ENCODE results near the gene SH3PXD2B. TPM values are rescaled to one million over a fixed set of nuclear protein-coding genes. Genes with fewer than 3 reads are reported as not detected.

Gene SH3PXD2B
- total and polyA plus RNA-seq, 2 of the 4 experiments (the other 2 are of a cell fraction) = 8.2 to 14.4 TPM

GRCh38 chr5:172490514-172491461 is 36.5 kb upstream of the SH3PXD2B start:
- Histone ChIP-seq H3K27me3 (ENCODE audit: control insufficient read depth, insufficient read depth, low read length) (peaks cover 59% of the 10 kb centered on the region), H4K20me1 (ENCODE audit: insufficient read depth, low read length) (no peaks in the 10 kb centered on the region), H2BK5ac (ENCODE audit: low read depth, low read length, poor library complexity, severe bottlenecking) (no peak overlapping the region), H3K9ac (ENCODE audit: low read depth, low read length) (no peak overlapping the region), H3K9me3 (ENCODE audit: control insufficient read depth, insufficient read depth, low read length) (no peaks in the 10 kb centered on the region), H3K23ac (ENCODE audit: low read depth, low read length) (no peak overlapping the region), H2BK20ac (ENCODE audit: low read depth, low read length) (no peak overlapping the region), H3K4me1 (ENCODE audit: control insufficient read depth, insufficient read depth, low read length) (no peaks in the 10 kb centered on the region), H3K79me1 (ENCODE audit: low read depth in 1 of 2, low read length in 2 of 2) (no peaks in the 10 kb centered on the region), H2BK15ac (ENCODE audit: low read depth, low read length) (no peak overlapping the region), H2AK5ac (ENCODE audit: low read depth, low read length) (no peak overlapping the region), H4K8ac (ENCODE audit: low read depth in 2 of 2, low read length in 2 of 2) (no peak overlapping the region), H3K4ac (ENCODE audit: low read depth, low read length) (no peak overlapping the region), H4K5ac (ENCODE audit: low read depth, low read length) (no peak overlapping the region), H2BK120ac (ENCODE audit: low read depth, low read length) (no peak overlapping the region), H3K4me2 (ENCODE audit: low read depth, low read length) (no peak overlapping the region), H3K4me3 (ENCODE audit: insufficient read depth, low read depth, low read length) (no peak overlapping the region), H2AK9ac (replicated peaks; ENCODE audit: low read depth, low read length, poor library complexity) (no peak overlapping the region), H3K36me3 (ENCODE audit: control insufficient read depth, insufficient read depth, low read length) (no peaks in the 10 kb centered on the region), H3K9me1 (ENCODE audit: insufficient read depth, low read length) (no peaks in the 10 kb centered on the region), H3K56ac (ENCODE audit: extremely low read depth, insufficient read depth, low read length) (no peak overlapping the region), H3K18ac (ENCODE audit: low read depth, low read length) (no peak overlapping the region), H2AFZ (replicated peaks; ENCODE audit: low read length, poor library complexity) (no peak overlapping the region), H3K27ac (ENCODE audit: insufficient read depth, low read length) (no peak overlapping the region), H3K14ac (replicated peaks; ENCODE audit: low read depth, low read length) (no peak overlapping the region), H4K91ac (ENCODE audit: insufficient read depth, low read depth, low read length) (no peak overlapping the region)
- POLR2A ChIA-PET (ENCODE audit: unreplicated experiment) = interaction anchor here (0.5 kb wide), 1 partner anchor 1450 kb away, joined by 3 read pairs; no protein-coding TSS in a partner anchor
- CTCF ChIA-PET = interaction anchor here (0.6 kb wide), 1 partner anchor 208 kb away, joined by 3 read pairs; no protein-coding TSS in a partner anchor
- ATAC-seq (ENCODE audit: low read depth) (no peak), DNase-seq (no peak)
- dilution Hi-C loops (cut with HindIII; ENCODE audit: low sequenced_read_pairs, unreplicated experiment) (no loop called here), intact Hi-C loops (cut with micrococcal nuclease) (no loop called here), in situ Hi-C loops (cut with MboI; ENCODE audit: low sequenced_read_pairs) (no loop called here)
- no TSS peak for BruUV-seq (replicated peaks)
- 70% methylated on average over 4 of the region's 12 CpGs; no CpG with 5 or more reads in 1 of the 2 experiments for WGBS, 2 experiments (ENCODE audit: extremely low coverage in 2 of 2, insufficient read length in 1 of 2)
- no peak for TF ChIP-seq RAD21 (IDR thresholded peaks at IDR 0.05; ENCODE audit: low read length)
- TF ChIP-seq RFX5 (IDR thresholded peaks at IDR 0.05; ENCODE audit: low read depth, low read length) = no peak
- no peak for TF ChIP-seq NFE2L2 (IDR thresholded peaks at IDR 0.05; ENCODE audit: low read depth, low read length)
- TF ChIP-seq USF2 (IDR thresholded peaks at IDR 0.05; ENCODE audit: low read depth, low read length) = no peak
- TF ChIP-seq MAZ (IDR thresholded peaks at IDR 0.05; ENCODE audit: borderline replicate concordance, low read depth, low read length) = no peak
- no peak for TF ChIP-seq BHLHE40 (IDR thresholded peaks at IDR 0.05; ENCODE audit: low read depth, low read length)
- TF ChIP-seq FOS (IDR thresholded peaks at IDR 0.05; ENCODE audit: low read depth, low read length) = no peak
- no peak for TF ChIP-seq CHD1 (IDR thresholded peaks at IDR 0.05; ENCODE audit: low read depth, low read length)
- TF ChIP-seq RCOR1 (IDR thresholded peaks at IDR 0.05; ENCODE audit: insufficient replicate concordance, low read length) = no peak
- TF ChIP-seq SMC3 (IDR thresholded peaks at IDR 0.05; ENCODE audit: low read depth, low read length) = no peak
- TF ChIP-seq, protein P1, sequence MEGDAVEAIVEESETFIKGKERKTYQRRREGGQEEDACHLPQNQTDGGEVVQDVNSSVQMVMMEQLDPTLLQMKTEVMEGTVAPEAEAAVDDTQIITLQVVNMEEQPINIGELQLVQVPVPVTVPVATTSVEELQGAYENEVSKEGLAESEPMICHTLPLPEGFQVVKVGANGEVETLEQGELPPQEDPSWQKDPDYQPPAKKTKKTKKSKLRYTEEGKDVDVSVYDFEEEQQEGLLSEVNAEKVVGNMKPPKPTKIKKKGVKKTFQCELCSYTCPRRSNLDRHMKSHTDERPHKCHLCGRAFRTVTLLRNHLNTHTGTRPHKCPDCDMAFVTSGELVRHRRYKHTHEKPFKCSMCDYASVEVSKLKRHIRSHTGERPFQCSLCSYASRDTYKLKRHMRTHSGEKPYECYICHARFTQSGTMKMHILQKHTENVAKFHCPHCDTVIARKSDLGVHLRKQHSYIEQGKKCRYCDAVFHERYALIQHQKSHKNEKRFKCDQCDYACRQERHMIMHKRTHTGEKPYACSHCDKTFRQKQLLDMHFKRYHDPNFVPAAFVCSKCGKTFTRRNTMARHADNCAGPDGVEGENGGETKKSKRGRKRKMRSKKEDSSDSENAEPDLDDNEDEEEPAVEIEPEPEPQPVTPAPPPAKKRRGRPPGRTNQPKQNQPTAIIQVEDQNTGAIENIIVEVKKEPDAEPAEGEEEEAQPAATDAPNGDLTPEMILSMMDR (conservative IDR thresholded peaks at IDR 0.05; ENCODE audit: low read depth, low read length) = no peak
- TF ChIP-seq MAFK (IDR thresholded peaks at IDR 0.05; ENCODE audit: low read depth, low read length) = no peak
- TF ChIP-seq POLR2A (IDR thresholded peaks at IDR 0.05; ENCODE audit: low read depth, low read length) = no peak
- TF ChIP-seq MXI1 (IDR thresholded peaks at IDR 0.05; ENCODE audit: borderline replicate concordance, low read depth, low read length) = no peak
- TF ChIP-seq CEBPB (IDR thresholded peaks at IDR 0.05; ENCODE audit: low read depth, low read length) = no peak

Data from IMR-90 (cell line).